Measurements from ENCODE around the gene MAN2B1.

DNA sequence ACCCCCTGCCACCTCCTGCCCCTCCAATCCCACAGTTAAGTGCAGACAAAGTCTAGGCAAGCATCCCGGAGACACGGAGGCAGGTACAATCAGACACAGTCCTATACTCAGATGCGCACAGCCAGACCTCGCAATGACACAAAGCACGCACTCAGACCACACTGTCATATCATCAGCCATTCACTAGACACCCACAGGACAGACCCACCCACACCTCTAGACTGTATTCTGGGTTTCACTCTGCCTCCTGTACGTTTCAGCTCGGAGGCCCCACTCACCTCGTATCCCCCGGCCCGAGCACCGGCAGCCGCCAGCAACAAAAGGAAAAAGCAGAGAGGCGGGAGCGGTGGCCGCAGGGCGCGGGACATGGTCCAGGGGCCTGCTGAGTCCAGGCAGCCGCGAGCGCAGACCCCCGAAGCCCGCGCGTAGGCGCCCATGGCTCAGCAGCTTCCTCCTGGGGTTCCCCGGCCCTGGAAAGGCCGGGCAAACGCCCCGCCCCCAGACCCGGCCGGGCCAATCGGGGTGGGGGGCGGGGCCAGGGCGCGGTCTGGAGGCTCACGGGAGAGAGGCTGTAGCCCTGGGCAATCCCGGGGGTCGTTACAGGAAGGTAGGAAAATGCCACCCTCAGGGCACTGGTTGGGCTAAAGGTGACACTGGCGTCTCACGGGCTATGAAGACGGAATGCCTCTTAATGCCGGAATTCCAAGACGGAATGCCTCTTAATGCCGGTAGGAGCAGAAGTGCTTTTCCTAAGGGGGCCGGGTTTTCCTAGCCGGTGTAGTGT lies at the start of gene MAN2B1, which contains the start of gene WDR83:
- TF ChIP-seq, protein P1, sequence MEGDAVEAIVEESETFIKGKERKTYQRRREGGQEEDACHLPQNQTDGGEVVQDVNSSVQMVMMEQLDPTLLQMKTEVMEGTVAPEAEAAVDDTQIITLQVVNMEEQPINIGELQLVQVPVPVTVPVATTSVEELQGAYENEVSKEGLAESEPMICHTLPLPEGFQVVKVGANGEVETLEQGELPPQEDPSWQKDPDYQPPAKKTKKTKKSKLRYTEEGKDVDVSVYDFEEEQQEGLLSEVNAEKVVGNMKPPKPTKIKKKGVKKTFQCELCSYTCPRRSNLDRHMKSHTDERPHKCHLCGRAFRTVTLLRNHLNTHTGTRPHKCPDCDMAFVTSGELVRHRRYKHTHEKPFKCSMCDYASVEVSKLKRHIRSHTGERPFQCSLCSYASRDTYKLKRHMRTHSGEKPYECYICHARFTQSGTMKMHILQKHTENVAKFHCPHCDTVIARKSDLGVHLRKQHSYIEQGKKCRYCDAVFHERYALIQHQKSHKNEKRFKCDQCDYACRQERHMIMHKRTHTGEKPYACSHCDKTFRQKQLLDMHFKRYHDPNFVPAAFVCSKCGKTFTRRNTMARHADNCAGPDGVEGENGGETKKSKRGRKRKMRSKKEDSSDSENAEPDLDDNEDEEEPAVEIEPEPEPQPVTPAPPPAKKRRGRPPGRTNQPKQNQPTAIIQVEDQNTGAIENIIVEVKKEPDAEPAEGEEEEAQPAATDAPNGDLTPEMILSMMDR (IDR thresholded peaks at IDR 0.05; ENCODE audit: low read depth, low read length): no peak
- no peak for TF ChIP-seq EZH2phosphoT487 (IDR thresholded peaks at IDR 0.05; ENCODE audit: low read depth)
